WTC11 (cell line): ENCODE measurements around the gene CNTNAP5. TPM values are rescaled to one million over a fixed set of nuclear protein-coding genes. Genes with fewer than 3 reads are reported as not detected.

ENCODE experiments used
- ATAC-seq: fragments of 200-7000 bp; cut with Tn5 transposase; 2 replicates; pipeline ENCODE4 v1.10.0; 2021; ENCODE audit warnings: mild to moderate bottlenecking, moderate library complexity
- CTCF ChIA-PET: fragments of 300-600 bp; sonication (Branson Sonifier 250); formaldehyde crosslinking; loops from one replicate; lab custom pipeline; 2021; ENCODE audit warnings: antibody characterized with exemption; lab: Charles Lee
- POLR2A ChIA-PET: fragments of 350-600 bp; sonication (Branson Sonifier 250); formaldehyde crosslinking; loops from one replicate; lab custom pipeline; 2021; ENCODE audit warnings: antibody characterized with exemption; lab: Charles Lee
- DNase-seq: peaks from one replicate; pipeline ENCODE4 v3.0.0; 2021; ENCODE audit warnings: low spot score
- H3K27ac Mint-ChIP-seq: 2 replicates; pipeline ENCODE4 v1.8.0; 2021; ENCODE audit warnings: mixed read lengths
- H3K27me3 Mint-ChIP-seq: 2 replicates; pipeline ENCODE4 v1.8.0; 2021; ENCODE audit warnings: low read depth, mild to moderate bottlenecking, moderate library complexity, mixed read lengths
- H3K36me3 Mint-ChIP-seq: 2 replicates; pipeline ENCODE4 v1.8.0; 2021; ENCODE audit warnings: mixed read lengths
- H3K4me1 Mint-ChIP-seq: 2 replicates; pipeline ENCODE4 v1.8.0; 2022; ENCODE audit warnings: mixed read lengths
- H3K4me3 Mint-ChIP-seq: 2 replicates; pipeline ENCODE4 v1.8.0; 2021; ENCODE audit warnings: mild to moderate bottlenecking, moderate library complexity, mixed read lengths
- H3K9me3 Mint-ChIP-seq: 2 replicates; pipeline ENCODE4 v1.8.0; 2021; ENCODE audit warnings: mixed read lengths
- ATF1 ChIP-seq: sonication (generic); formaldehyde crosslinking; IDR thresholded peaks from 2 replicates; pipeline ENCODE4 v1.8.1; 2023; ENCODE audit warnings: mild to moderate bottlenecking, moderate library complexity, missing genetic modification reagents
- ATF3 ChIP-seq: sonication (generic); formaldehyde crosslinking; conservative IDR thresholded peaks from 2 replicates; pipeline ENCODE4 v1.8.1; 2022; ENCODE audit warnings: mild to moderate bottlenecking, missing genetic modification reagents
- CDX4 ChIP-seq: fragments of 250-450 bp; sonication (Bioruptor Pico); IDR thresholded peaks from 2 replicates; pipeline ENCODE4 v1.9.0; 2021; ENCODE audit warnings: moderate library complexity, mild to moderate bottlenecking, inconsistent platforms, borderline replicate concordance
- CREB1 ChIP-seq: sonication (generic); formaldehyde crosslinking; IDR thresholded peaks from 2 replicates; pipeline ENCODE4 v1.8.0; 2023; ENCODE audit warnings: mild to moderate bottlenecking, missing genetic modification reagents
- CTCF ChIP-seq: fragments of 200-600 bp; IDR thresholded peaks from 2 replicates; pipeline ENCODE4 v1.8.0; 2022; ENCODE audit warnings: antibody characterized with exemption
- ETV6 ChIP-seq: sonication (generic); formaldehyde crosslinking; IDR thresholded peaks from 2 replicates; pipeline ENCODE4 v1.8.1; 2022; ENCODE audit warnings: mild to moderate bottlenecking, missing genetic modification reagents
- FOXK1 ChIP-seq: sonication (generic); formaldehyde crosslinking; IDR thresholded peaks from 2 replicates; pipeline ENCODE4 v1.8.0; 2022; ENCODE audit warnings: mild to moderate bottlenecking, moderate library complexity, missing genetic modification reagents
- FOXP4 ChIP-seq: sonication (generic); formaldehyde crosslinking; IDR thresholded peaks from 2 replicates; pipeline ENCODE4 v1.8.0; 2022; ENCODE audit warnings: mild to moderate bottlenecking, missing genetic modification reagents
- GRHL2 ChIP-seq: fragments of 250-450 bp; sonication (Bioruptor Pico); IDR thresholded peaks from 2 replicates; pipeline ENCODE4 v1.8.0; 2022; ENCODE audit warnings: mild to moderate bottlenecking, moderate library complexity; ENCODE audit not compliant: insufficient replicate concordance, severe bottlenecking
- IRF2 ChIP-seq: sonication (generic); formaldehyde crosslinking; IDR thresholded peaks from 2 replicates; pipeline ENCODE4 v1.8.0; 2022; ENCODE audit warnings: low read depth, missing genetic modification reagents, borderline replicate concordance
- PRDM15 ChIP-seq: sonication (generic); formaldehyde crosslinking; IDR thresholded peaks from 2 replicates; pipeline ENCODE4 v1.8.0; 2022; ENCODE audit warnings: missing genetic modification reagents
- SMAD3 ChIP-seq: sonication (generic); formaldehyde crosslinking; IDR thresholded peaks from 2 replicates; pipeline ENCODE4 v1.8.0; 2022; ENCODE audit warnings: missing genetic modification reagents, mild to moderate bottlenecking, borderline replicate concordance
- TEAD1 ChIP-seq: sonication (generic); formaldehyde crosslinking; IDR thresholded peaks from 2 replicates; pipeline ENCODE4 v1.8.0; 2022; ENCODE audit warnings: mild to moderate bottlenecking, missing genetic modification reagents
- TP53 ChIP-seq: sonication (generic); formaldehyde crosslinking; IDR thresholded peaks from 2 replicates; pipeline ENCODE4 v1.8.1; 2023; ENCODE audit warnings: mild to moderate bottlenecking, missing genetic modification reagents
- ZMAT4 ChIP-seq: fragments of 250-450 bp; sonication (Bioruptor Pico); IDR thresholded peaks from 2 replicates; pipeline ENCODE4 v1.9.0; 2021; ENCODE audit warnings: mild to moderate bottlenecking
- ZNF232 ChIP-seq: sonication (generic); formaldehyde crosslinking; IDR thresholded peaks from 2 replicates; pipeline ENCODE4 v1.8.0; 2022; ENCODE audit warnings: mild to moderate bottlenecking, missing genetic modification reagents
- ZNF281 ChIP-seq: sonication (generic); formaldehyde crosslinking; IDR thresholded peaks from 2 replicates; pipeline ENCODE4 v1.8.0; 2023; ENCODE audit warnings: mild to moderate bottlenecking, missing genetic modification reagents
- ZNF671 ChIP-seq: fragments of 250-450 bp; sonication (Bioruptor Pico); IDR thresholded peaks from 2 replicates; pipeline ENCODE4 v1.8.0; 2021; ENCODE audit warnings: mild to moderate bottlenecking
- ZSCAN18 ChIP-seq: fragments of 250-450 bp; sonication (Bioruptor Pico); IDR thresholded peaks from 2 replicates; pipeline ENCODE4 v2.1.2; 2022; ENCODE audit warnings: mild to moderate bottlenecking, moderate library complexity
- total RNA-seq: library from RNA; stranded (reverse); gene quantifications from 3 replicates; pipeline ENCODE4 v1.2.3, GENCODE V29; 2021

CNTNAP5 gene
- total RNA-seq, 1 experiment from 2014 or later, result 0.22 TPM

GRCh38 chr2:124756048-124756447 is 731.0 kb downstream of the CNTNAP5 start:
- Mint-ChIP-seq H3K27ac (no peak overlapping the region), H3K36me3 (no peaks in the 10 kb centered on the region), H3K9me3 (no peaks in the 10 kb centered on the region), H3K4me1 (peaks cover 5% of the 10 kb centered on the region), H3K4me3 (no peak overlapping the region), H3K27me3 (no peaks in the 10 kb centered on the region)
- no peak for ATAC-seq
- CTCF ChIA-PET, result no interaction called here
- no peak for DNase-seq
- TF ChIP-seq PRDM15 (no peak), ZMAT4 (CRISPR knock-in tag) (no peak), SMAD3 (CRISPR knock-in tag) (no peak), TEAD1 (CRISPR knock-in tag) (no peak), CTCF (no peak), ZSCAN18 (CRISPR knock-in tag) (no peak)
- TF ChIP-seq, all 79 proteins: peak for 0
- POLR2A ChIA-PET, result no interaction called here

- Mint-ChIP-seq H3K27me3 (no peaks in the 10 kb centered on the region), H3K4me3 (no peak overlapping the region), H3K9me3 (no peaks in the 10 kb centered on the region), H3K36me3 (no peaks in the 10 kb centered on the region), H3K27ac (no peak overlapping the region), H3K4me1 (no peaks in the 10 kb centered on the region)
- ATAC-seq, result no peak
- TF ChIP-seq ZNF671 (no peak), ATF1 (CRISPR knock-in tag) (no peak), IRF2 (no peak), ETV6 (CRISPR knock-in tag) (no peak), ZNF232 (CRISPR knock-in tag) (no peak), FOXK1 (CRISPR knock-in tag) (no peak), ZNF281 (no peak), SMAD3 (CRISPR knock-in tag) (no peak), GRHL2 (CRISPR knock-in tag) (no peak), TP53 (CRISPR knock-in tag) (no peak), FOXP4 (CRISPR knock-in tag) (no peak), ATF3 (CRISPR knock-in tag) (no peak), CDX4 (CRISPR knock-in tag) (no peak), CREB1 (CRISPR knock-in tag) (no peak)
- DNase-seq, result no peak
- ChIA-PET CTCF (no interaction called here), POLR2A (no interaction called here)
Observed at GRCh38 chr2:124762388-124762787, 737.3 kb downstream of the CNTNAP5 start.
